G401.6 (cell line): ENCODE results near the gene ARHGEF17.

ENCODE experiments used
- FAIRE-seq: peaks from 2 replicates; lab custom pipeline; 2012; peaks lifted over from hg19 to GRCh38; lab: Jason Lieb, UNC

ARHGEF17 gene

DNA sequence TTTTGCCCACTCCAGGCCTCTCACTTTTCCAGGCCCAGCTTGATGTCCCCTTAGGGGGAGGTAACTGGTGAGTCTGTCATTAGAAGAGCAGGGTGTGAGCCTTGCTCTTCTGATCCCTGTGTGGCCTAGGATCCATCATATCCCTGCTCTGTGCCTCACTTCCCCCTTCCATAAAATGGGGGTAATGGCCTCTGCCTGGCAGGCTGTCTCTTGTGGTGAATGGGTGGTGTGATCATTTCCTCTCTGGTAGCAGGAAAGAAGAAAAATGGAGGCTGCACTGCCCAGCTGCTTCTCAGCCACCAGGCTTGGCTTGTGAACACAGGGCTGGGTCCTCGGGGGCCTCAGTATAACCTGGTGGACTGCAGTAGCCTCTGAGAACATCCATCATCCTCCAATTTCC, 5.6 kb downstream of the ARHGEF17 start:
- no peak for FAIRE-seq

DNA sequence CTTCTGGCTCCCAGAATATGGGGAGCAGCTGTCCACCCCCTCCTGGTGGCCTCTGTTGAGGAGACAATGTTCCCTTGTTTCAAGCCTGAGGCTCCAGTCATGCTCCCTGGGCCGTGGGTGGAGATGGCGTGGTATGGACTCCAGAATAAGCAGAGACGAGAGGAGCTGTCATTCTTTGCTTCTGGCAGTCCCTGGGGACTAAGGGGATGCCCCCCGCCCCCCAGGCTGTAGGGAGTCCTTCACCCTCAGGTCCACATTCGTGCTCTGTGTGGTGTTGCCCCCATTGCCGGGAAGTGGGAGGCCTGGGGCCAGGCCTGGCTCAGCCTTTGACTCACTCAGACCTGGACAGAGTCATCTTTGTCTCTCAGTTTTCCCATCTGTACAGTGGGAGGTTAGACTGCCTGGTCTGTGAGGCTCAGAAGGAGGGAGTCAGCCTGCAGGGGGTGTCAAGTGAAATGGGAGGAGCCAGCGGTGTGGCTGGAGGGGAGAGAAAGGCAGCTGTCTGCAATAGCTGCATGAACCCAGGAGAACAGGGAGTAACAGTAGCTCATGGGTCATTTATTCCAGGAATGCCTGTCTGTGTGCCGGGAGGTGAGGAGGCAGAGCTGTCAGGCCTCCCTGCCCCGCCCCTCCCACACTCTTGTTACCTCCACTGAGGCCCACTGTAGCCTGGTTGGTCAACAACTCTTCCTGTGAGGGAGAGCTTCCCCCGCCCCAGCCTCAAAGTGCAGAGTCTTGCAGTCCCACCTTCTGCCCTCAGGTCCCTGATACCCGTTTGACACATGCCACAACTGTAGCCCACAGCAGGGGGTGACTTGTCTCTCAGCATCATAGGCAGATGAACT, 6.3 kb downstream of the ARHGEF17 start:
- no peak for FAIRE-seq

DNA sequence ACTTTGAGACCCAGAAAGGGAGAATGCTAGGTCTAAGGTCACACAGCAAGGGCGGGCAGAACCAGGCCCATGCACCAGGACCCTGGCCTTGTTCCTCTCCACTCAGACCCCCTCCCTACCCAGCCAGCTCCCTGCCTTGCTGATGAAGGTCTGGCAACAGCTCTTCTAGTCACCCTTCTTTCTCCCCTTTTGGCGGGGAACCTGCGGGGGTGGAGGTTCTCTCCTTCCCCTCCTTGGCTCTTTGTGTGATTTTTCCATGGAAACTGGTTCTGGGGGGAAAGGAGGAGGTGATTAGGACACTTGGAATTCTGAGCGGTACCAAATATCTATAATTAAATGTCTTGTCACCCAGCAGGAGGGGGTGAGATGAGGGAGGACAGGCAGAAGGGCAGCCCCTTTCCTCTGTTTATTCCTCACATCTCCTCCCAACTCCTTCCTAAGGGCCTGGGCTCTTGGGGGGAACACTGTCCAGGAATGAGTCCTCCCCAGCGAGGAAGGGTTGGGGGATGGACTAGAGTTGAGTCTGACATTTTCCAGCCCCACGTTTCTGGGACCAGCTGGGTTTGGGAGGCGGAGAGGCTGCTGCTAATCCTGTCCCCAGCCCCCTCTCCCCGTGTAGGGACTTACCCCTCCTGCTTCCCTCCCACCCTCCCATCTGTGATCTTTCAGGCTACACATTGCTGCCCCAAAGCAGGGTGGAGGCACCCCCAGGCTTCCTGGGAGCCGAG, 7.4 kb downstream of the ARHGEF17 start:
- no peak for FAIRE-seq

DNA sequence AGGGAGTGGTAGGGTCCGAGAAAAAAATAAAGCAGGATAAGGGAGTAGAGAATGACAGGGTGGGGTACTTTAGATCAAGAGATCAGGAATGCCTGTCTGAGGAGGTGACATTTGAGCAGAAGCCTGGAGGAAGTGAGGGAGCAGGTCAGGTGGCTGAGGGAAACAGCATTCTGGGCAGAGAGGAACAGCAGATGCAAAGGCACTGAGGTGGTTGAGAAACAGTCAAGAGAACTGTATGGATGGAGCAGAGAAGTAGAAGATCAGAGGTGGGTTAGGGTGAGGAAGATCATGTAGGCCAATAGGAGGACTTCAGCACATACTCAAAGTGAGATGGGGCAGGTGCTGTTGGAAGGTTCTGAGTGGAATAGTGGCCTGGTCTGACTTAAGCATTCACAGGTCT, 8.3 kb downstream of the ARHGEF17 start:
- no peak for FAIRE-seq

DNA sequence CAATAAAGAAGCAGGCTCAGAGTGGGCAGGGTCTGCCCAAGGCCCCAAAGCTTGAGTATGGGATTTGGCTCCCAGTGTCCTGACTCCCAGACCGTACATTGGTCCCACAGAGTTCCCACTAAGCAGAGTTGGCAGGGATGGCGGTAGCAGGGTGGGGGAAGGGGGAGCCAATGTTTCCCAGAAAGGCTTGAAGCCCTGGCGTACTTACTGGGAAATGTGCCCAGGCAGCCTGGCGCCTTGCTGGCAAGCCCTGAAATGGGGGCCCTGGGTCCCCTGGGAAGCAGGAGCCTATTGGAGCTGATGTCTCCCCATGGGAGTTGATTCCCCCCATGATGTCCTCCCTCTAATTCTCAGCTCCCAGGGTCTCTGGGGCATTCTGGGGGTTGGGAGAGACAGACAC, 9.3 kb downstream of the ARHGEF17 start:
- FAIRE-seq, result no peak

- no peak for FAIRE-seq
Measured at GRCh38 chr11:73317803-73318202, 9.7 kb downstream of the ARHGEF17 start.

DNA sequence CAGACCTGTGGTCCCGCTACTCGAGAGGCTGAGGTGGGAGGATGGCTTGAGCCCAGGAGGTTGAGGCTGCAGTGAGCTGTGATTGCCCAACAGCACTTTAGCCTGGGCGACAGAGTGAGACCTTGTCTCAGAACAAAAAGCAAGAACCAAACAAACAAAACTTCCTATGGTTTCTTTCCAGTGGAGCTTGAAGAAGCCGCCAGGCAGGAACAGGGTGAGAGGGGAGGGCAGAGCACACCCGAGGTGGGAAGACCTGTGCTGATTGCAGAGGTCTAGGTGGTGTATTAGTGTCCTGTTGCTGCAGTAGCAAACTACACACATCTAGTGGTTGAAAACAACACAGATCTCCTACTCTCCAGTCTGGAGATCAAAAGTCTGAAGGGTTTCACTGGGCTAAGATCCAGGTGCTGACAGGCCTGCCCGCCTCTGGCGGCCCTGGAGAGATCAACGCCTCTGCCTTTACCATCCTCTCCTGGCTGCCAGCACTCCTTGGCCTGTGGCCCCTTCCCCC, 10.5 kb downstream of the ARHGEF17 start:
- FAIRE-seq, result no peak

GRCh38 chr11:73320763-73321603, 12.9 kb downstream of the ARHGEF17 start:
- no peak for FAIRE-seq

DNA sequence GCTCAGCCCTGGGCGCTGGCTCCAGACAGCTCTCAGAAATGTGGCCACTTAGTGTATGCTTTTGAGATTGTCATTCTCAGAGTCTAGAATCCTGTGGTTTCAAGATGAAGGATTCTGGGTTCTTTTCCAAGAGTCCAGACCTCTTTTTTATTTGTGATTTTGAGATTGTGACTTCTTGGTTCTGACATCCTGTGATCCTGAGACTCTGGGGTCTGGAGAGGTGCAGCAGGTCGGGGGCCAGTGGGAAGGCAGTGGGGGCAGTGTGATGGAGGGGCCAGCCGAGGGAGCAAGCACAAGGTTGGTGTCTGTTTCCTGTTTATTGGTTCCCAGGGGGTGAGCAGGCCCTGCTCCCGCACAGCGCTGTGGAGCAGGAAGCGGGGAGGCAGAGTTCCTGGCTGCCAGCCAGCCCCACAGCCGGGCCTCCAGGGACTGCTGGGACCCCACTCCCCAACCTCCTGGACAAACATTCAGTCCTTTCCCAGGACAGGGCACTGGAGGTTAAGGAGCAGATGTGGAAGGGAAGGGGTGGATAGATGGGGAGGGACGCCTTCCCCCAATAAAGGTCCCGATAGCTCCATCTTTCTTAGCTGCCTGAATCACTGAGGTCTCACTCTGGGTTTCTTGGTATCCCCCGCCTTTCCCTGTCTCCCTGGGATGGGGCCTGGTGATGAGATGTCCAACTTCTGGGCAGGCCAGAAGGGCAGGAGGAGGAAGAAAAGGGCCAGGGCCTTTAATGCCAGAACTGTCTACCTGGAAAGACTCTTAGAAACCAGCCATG, 13.7 kb downstream of the ARHGEF17 start:
- no peak for FAIRE-seq

- no peak for FAIRE-seq
Measured at GRCh38 chr11:73322382-73323306, 14.6 kb downstream of the ARHGEF17 start.

DNA sequence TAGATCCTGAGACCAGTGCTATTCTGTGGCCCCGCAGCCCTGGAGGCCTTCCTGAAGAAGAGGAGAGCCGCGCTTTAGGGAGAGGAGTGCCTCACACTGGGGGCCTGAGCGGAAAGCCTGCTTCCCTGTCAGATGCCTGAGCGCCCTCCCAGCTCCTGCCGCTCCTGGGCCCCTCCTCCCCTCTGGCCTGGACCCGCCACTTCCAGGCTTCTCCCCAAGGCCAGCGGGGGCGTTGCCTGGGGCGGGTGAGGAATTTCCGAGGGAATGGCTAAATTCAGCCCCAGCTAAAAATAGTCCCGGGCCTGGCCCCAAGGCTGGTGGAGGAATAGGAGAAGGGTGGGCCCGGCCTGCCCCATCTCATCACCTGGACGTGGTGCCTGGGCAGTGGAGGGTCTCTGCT, 15.4 kb downstream of the ARHGEF17 start:
- no peak for FAIRE-seq

- no peak for FAIRE-seq
Measured at GRCh38 chr11:73324116-73324515, 16.0 kb downstream of the ARHGEF17 start.

DNA sequence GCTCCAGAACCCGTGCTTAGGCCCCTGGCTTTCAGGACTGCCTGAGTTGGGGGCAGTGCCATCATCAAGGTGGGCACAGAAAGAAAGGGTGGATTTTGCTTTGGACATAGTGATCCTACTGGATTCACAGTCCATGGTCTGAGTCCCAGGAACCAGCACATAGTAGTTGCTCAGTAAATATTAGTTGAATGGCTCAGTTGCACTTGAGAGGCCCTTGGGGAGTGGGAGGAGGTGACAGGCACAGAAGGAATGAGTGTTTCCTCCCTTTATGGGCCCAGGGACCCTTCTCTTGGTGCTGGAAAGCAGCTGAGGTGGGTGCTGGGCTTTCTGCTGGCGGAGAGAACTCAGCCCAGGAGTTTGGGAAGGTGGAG, 16.6 kb downstream of the ARHGEF17 start:
- FAIRE-seq, result no peak

GRCh38 chr11:73325036-73325981, 17.2 kb downstream of the ARHGEF17 start:
- no peak for FAIRE-seq

DNA sequence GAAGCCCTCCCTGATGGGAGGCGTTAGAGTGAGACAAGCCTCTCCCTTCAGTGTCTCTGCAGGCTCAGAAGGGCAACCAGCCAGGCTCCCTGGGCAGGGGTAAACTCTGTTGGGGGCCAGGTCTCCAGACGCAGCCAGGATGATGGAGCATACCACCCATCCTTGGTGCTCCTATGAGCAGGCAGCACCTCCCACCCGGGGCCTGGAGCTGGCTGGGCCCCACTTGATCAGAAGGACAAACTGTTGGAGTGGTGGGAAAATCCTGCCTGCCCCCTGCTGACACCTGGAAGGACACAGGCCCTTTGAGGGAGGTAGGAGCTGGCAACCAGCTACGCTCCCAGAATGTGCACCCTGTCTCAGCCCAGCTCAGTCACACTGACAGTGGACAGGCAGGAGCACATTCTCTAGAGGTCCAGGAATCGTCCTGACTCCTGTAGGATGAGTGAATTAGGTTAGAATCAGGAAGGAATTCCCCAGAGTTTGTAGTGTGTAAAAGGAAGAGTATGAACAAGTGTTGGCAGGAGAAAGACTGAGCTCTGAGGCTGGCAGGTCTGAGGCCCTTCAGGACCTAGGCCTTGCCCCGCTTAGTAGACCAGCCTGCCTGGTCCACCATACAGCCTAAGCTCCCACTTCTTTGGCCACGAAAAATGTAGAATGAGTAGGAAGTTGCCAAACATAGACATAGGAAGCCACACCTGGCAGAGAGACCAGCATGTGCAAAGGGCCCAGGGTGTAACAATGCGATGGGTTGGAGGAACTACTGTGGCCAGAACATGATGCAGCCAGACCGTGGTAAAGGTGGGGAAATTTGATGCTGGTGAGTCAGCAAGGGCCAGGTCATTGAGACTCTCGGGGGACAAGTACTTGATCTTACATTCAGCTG, 19.1 kb downstream of the ARHGEF17 start:
- FAIRE-seq, result no peak

DNA sequence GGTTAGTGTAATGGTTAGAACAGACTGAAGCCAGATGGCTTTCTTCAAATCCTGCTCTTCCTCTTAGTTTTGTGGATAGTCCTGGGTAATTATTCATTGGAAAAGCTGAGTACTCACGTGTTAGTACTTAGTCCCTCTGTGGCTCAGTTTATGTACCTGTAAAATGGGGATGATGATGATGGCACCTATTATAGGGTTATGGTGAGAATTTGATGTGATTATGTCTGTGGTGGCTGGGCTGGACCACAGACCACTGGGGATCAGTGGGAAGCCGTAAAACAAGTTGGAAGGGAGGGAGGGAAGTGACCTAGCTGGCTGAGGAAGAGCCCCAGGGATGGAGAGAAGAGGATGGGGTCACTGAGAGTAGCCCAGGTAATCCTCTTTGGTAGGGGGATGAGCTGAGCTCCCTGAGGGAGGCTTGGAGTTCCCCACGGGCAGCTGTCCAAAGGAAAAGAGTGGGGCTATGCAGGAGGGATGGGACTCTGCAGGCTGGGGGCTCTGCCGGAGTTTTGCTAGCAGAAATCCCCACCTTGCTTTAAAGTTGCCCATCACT, 19.8 kb downstream of the ARHGEF17 start:
- FAIRE-seq, result no peak

GRCh38 chr11:73330569-73331093, 22.6 kb downstream of the ARHGEF17 start:
- no peak for FAIRE-seq
